Sigmoid colon (tissue), 3 donors: ENCODE measurements around the gene ABCA13.

Source experiments
- POLR2A ChIP-seq, 2 donors: fragments of 450-650 bp; IDR thresholded peaks; one replicate each; pipeline ENCODE4 v1.6.1; 2016; ENCODE audit warnings: antibody characterized with exemption in 2 of 2, mild to moderate bottlenecking in 2 of 2, moderate library complexity in 2 of 2
- TF ChIP-seq, protein P1 (sequence below), 4 experiments: fragments of 450-650 bp in 3 of 4; fragments of 200-600 bp in 1 of 4; IDR thresholded peaks; one replicate each; pipeline ENCODE4 v1.5.1; 2016 to 2019; ENCODE audit warnings: antibody characterized with exemption in 4 of 4, mild to moderate bottlenecking in 3 of 4, moderate library complexity in 2 of 4

DNA sequence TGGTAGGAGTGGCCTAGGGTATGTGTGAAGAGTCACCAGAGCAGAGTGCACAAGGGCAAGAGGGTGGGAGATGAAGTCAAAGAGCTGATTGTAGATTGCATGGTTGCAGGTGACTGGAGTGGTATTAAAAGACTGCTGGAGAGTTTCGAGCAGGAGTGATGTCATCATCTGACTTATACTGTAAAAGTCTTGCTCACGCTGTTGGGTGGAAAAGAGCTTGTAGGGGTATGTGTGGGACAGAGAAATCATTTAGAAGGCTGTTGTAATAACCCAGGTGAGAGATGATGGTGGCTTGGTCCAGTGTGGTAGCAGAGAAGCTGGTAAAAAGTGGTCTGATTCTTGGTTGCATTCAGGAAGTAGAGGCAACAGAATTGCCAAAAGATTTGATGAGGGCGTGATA, 184.1 kb downstream of the ABCA13 start:
- TF ChIP-seq, protein P1, sequence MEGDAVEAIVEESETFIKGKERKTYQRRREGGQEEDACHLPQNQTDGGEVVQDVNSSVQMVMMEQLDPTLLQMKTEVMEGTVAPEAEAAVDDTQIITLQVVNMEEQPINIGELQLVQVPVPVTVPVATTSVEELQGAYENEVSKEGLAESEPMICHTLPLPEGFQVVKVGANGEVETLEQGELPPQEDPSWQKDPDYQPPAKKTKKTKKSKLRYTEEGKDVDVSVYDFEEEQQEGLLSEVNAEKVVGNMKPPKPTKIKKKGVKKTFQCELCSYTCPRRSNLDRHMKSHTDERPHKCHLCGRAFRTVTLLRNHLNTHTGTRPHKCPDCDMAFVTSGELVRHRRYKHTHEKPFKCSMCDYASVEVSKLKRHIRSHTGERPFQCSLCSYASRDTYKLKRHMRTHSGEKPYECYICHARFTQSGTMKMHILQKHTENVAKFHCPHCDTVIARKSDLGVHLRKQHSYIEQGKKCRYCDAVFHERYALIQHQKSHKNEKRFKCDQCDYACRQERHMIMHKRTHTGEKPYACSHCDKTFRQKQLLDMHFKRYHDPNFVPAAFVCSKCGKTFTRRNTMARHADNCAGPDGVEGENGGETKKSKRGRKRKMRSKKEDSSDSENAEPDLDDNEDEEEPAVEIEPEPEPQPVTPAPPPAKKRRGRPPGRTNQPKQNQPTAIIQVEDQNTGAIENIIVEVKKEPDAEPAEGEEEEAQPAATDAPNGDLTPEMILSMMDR (IDR thresholded peaks at IDR 0.05), result no peak
- no peak for TF ChIP-seq POLR2A (IDR thresholded peaks at IDR 0.05)
